H9 (cell line): ENCODE results near the gene MAZ. TPM values are rescaled to one million over a fixed set of nuclear protein-coding genes. Genes with fewer than 3 reads are reported as not detected.

Experiments used
- DNase-seq: peaks from one replicate; pipeline ENCODE4 v3.0.0-alpha.2; 2017
- H2AFZ ChIP-seq: one replicate; pipeline ENCODE4 v1.6.1; 2013; ENCODE audit warnings: mild to moderate bottlenecking, low read length, control low read depth, moderate library complexity
- H2AK5ac ChIP-seq: 2 replicates; pipeline ENCODE4 v1.6.1; 2013; ENCODE audit warnings: low read length, control low read depth, mixed read lengths; ENCODE audit not compliant: insufficient read length
- H2BK120ac ChIP-seq: one replicate; pipeline ENCODE4 v1.6.1; 2013; ENCODE audit warnings: low read depth, mild to moderate bottlenecking, low read length, control low read depth, inconsistent platforms; ENCODE audit not compliant: poor library complexity, severe bottlenecking
- H2BK12ac ChIP-seq: 2 replicates; pipeline ENCODE4 v1.6.1; 2013; ENCODE audit warnings: low read length, control low read depth, mixed read lengths, low read depth; ENCODE audit not compliant: insufficient read length
- H2BK15ac ChIP-seq: 2 replicates; pipeline ENCODE4 v1.6.1; 2013; ENCODE audit warnings: low read depth, low read length, control low read depth
- H2BK20ac ChIP-seq: one replicate; pipeline ENCODE4 v1.6.1; 2013; ENCODE audit warnings: low read depth, mild to moderate bottlenecking, low read length, control low read depth, inconsistent platforms; ENCODE audit not compliant: poor library complexity, severe bottlenecking
- H2BK5ac ChIP-seq: 2 replicates; pipeline ENCODE4 v1.6.1; 2013; ENCODE audit warnings: low read length, control low read depth, mixed read lengths; ENCODE audit not compliant: insufficient read length
- H3K14ac ChIP-seq: 2 replicates; pipeline ENCODE4 v1.6.1; 2013; ENCODE audit warnings: low read length, control low read depth; ENCODE audit not compliant: insufficient read depth
- H3K18ac ChIP-seq: 2 replicates; pipeline ENCODE4 v1.6.1; 2013; ENCODE audit warnings: low read depth, mild to moderate bottlenecking, mixed read lengths, low read length, control low read depth; ENCODE audit not compliant: insufficient read length
- H3K23ac ChIP-seq: 2 replicates; pipeline ENCODE4 v1.6.1; 2013; ENCODE audit warnings: low read length, control low read depth, mixed read lengths, low read depth; ENCODE audit not compliant: insufficient read length
- H3K23me2 ChIP-seq: 2 replicates; pipeline ENCODE4 v1.6.1; 2013; ENCODE audit warnings: low read depth, mild to moderate bottlenecking, mixed read lengths, low read length, control low read depth; ENCODE audit not compliant: insufficient read length, poor library complexity, severe bottlenecking
- H3K27ac ChIP-seq: 2 replicates; pipeline ENCODE4 v1.5.1; 2013; ENCODE audit warnings: low read length, control low read depth, mixed read lengths, low read depth; ENCODE audit not compliant: insufficient read length
- H3K27me3 ChIP-seq: 2 replicates; pipeline ENCODE4 v1.6.1; 2013; ENCODE audit warnings: low read length, control low read depth, inconsistent platforms; ENCODE audit not compliant: insufficient read depth
- H3K4ac ChIP-seq: 2 replicates; pipeline ENCODE4 v1.6.1; 2013; ENCODE audit warnings: low read depth, mild to moderate bottlenecking, control low read depth, inconsistent platforms, low read length, moderate library complexity
- H3K4me1 ChIP-seq: 2 replicates; pipeline ENCODE4 v1.6.1; 2013; ENCODE audit warnings: low read length, control low read depth, inconsistent platforms; ENCODE audit not compliant: insufficient read depth
- H3K4me2 ChIP-seq: 2 replicates; pipeline ENCODE4 v1.6.1; 2013; ENCODE audit warnings: low read length, control low read depth, mixed read lengths; ENCODE audit not compliant: insufficient read length, insufficient read depth
- H3K56ac ChIP-seq: 2 replicates; pipeline ENCODE4 v1.6.1; 2013; ENCODE audit warnings: low read depth, mild to moderate bottlenecking, mixed read lengths, low read length, control low read depth; ENCODE audit not compliant: insufficient read length
- H3K79me1 ChIP-seq: 2 replicates; pipeline ENCODE4 v1.6.1; 2013; ENCODE audit warnings: low read depth, mild to moderate bottlenecking, moderate library complexity, low read length, control low read depth, inconsistent platforms; ENCODE audit not compliant: insufficient read depth, poor library complexity, severe bottlenecking
- H3K79me2 ChIP-seq: 2 replicates; pipeline ENCODE4 v1.6.1; 2013; ENCODE audit warnings: low read length, control low read depth, inconsistent platforms; ENCODE audit not compliant: insufficient read depth
- H3K9ac ChIP-seq: 2 replicates; pipeline ENCODE4 v1.6.1; 2013; ENCODE audit warnings: low read length, control low read depth, mixed read lengths; ENCODE audit not compliant: insufficient read length; ENCODE audit errors: extremely low read depth
- H3K9me3 ChIP-seq: one replicate; pipeline ENCODE4 v1.6.1; 2013; ENCODE audit warnings: low read depth, low read length, inconsistent platforms; ENCODE audit not compliant: control insufficient read depth
- H3T11ph ChIP-seq: one replicate; pipeline ENCODE4 v1.6.1; 2013; ENCODE audit warnings: mild to moderate bottlenecking, low read length, control low read depth, inconsistent platforms
- H4K20me1 ChIP-seq: one replicate; pipeline ENCODE4 v1.6.1; 2013; ENCODE audit not compliant: control insufficient read depth, insufficient read length, insufficient read depth
- H4K5ac ChIP-seq: 2 replicates; pipeline ENCODE4 v1.6.1; 2013; ENCODE audit warnings: low read depth, mild to moderate bottlenecking, mixed read lengths, low read length, control low read depth; ENCODE audit not compliant: insufficient read length
- H4K8ac ChIP-seq: replicated peaks from 2 replicates; pipeline ENCODE4 v1.6.1; 2013; ENCODE audit warnings: low read length, control low read depth, mixed read lengths, low read depth; ENCODE audit not compliant: insufficient read length
- H4K91ac ChIP-seq: 2 replicates; pipeline ENCODE4 v1.6.1; 2013; ENCODE audit warnings: low read depth, mild to moderate bottlenecking, moderate library complexity, mixed read lengths, low read length, control low read depth; ENCODE audit not compliant: insufficient read length
- H3K27ac Mint-ChIP-seq, 3 experiments: 2 replicates in 2 of 3; 3 replicates in 1 of 3; pipeline ENCODE4 v1.8.0; 2020 to 2021; ENCODE audit warnings: mixed read lengths in 3 of 3, mild to moderate bottlenecking in 1 of 3, moderate library complexity in 1 of 3
- H3K27me3 Mint-ChIP-seq: 2 replicates; pipeline ENCODE4 v1.8.0; 2021; ENCODE audit warnings: low read depth, mild to moderate bottlenecking, moderate library complexity, mixed read lengths
- H3K36me3 Mint-ChIP-seq, 3 experiments: 2 replicates in 2 of 3; 3 replicates in 1 of 3; pipeline ENCODE4 v1.8.0; 2020 to 2021; ENCODE audit warnings: low read depth in 3 of 3, mixed read lengths in 3 of 3; ENCODE audit not compliant: insufficient read depth in 1 of 3
- H3K4me1 Mint-ChIP-seq, 2 experiments: 2 replicates each; pipeline ENCODE4 v1.8.0; 2020; ENCODE audit warnings: mixed read lengths in 2 of 2
- H3K4me3 Mint-ChIP-seq, 2 experiments: 2 replicates in 1 of 2; 3 replicates in 1 of 2; pipeline ENCODE4 v1.8.0; 2020 to 2021; ENCODE audit warnings: mild to moderate bottlenecking in 2 of 2, mixed read lengths in 2 of 2, moderate library complexity in 1 of 2
- H3K9me3 Mint-ChIP-seq, 2 experiments: 2 replicates in 1 of 2; 3 replicates in 1 of 2; pipeline ENCODE4 v1.8.0; 2020; ENCODE audit warnings: mild to moderate bottlenecking in 2 of 2, mixed read lengths in 2 of 2, moderate library complexity in 1 of 2
- CTCF ChIP-seq: fragments of 200-600 bp; sonication (generic); conservative IDR thresholded peaks from 3 replicates; pipeline ENCODE4 v1.8.0; 2021; ENCODE audit warnings: antibody characterized with exemption, mild to moderate bottlenecking
- WGBS: extraction: QIAGEN DNeasy Blood & Tissue Kit; methylation state at CpG from one replicate; pipeline ENCODE4 v1.1.7; 2013; ENCODE audit warnings: missing lambda C conversion rate, low lambda C conversion rate, mixed read lengths; ENCODE audit not compliant: insufficient read length; ENCODE audit errors: extremely low coverage; 5-methylcytosine and 5-hydroxymethylcytosine counted together
- total RNA-seq: library from RNA; stranded (reverse); gene quantifications from 2 replicates; pipeline ENCODE4 v1.2.1, GENCODE V29; 2021

Gene MAZ
- total RNA-seq, 1 experiment from 2014 or later, result 412 TPM

- WGBS, result no CpG with 5 or more reads among the region's 3 CpGs
- Histone ChIP-seq H2BK15ac (no peak overlapping the region), H3K9me3 (no peaks in the 10 kb centered on the region), H4K5ac (no peak overlapping the region), H4K20me1 (no peaks in the 10 kb centered on the region), H3K4ac (no peak overlapping the region), H3K14ac (no peak overlapping the region), H3K56ac (no peak overlapping the region), H4K8ac (no peak overlapping the region), H2AK5ac (no peak overlapping the region), H2BK5ac (no peak overlapping the region), H3K4me1 (no peaks in the 10 kb centered on the region; the same call in 1 of the 2 replicates), H3K27ac (no peak overlapping the region), H3K27me3 (no peaks in the 10 kb centered on the region), H2BK120ac (no peak overlapping the region), H3K4me2 (no peak overlapping the region), H3T11ph (no peak overlapping the region), H3K23ac (no peak overlapping the region), H2BK20ac (no peak overlapping the region), H3K18ac (no peak overlapping the region), H2AFZ (no peak overlapping the region), H3K79me1 (peaks cover 7% of the 10 kb centered on the region), H4K91ac (no peak overlapping the region), H3K9ac (no peak overlapping the region), H3K23me2 (peaks cover 5% of the 10 kb centered on the region), H3K79me2 (peaks cover 36% of the 10 kb centered on the region), H2BK12ac (no peak overlapping the region)
- DNase-seq, result no peak
- H3K27me3 Mint-ChIP-seq, result peaks cover 1% of the 10 kb centered on the region; the same call in 1 of the 2 replicates
- no peak overlapping the region for H3K4me3 Mint-ChIP-seq
- no peak overlapping the region for H3K27ac Mint-ChIP-seq
- peaks cover 20 to 25% of the 10 kb centered on the region in 2 experiments for H3K4me1 Mint-ChIP-seq
- peaks cover 36 to 68% (median 53%) of the 10 kb centered on the region in 3 experiments for H3K36me3 Mint-ChIP-seq
- H3K9me3 Mint-ChIP-seq, result no peaks in the 10 kb centered on the region
- TF ChIP-seq CTCF, result no peak
Measured at GRCh38 chr16:29794231-29794710, 12.1 kb upstream of the MAZ start.
